Fibroblast of villous mesenchyme (primary cell): ENCODE data around the gene PRLHR. TPM values are rescaled to one million over a fixed set of nuclear protein-coding genes. Genes with fewer than 3 reads are reported as not detected.
A peak's percentile ranks its signal among the peaks of the same experiment; 100 is the strongest.

ENCODE experiments used
- DNase-seq: peaks from one replicate; pipeline ENCODE4 v3.0.0-alpha.2; 2010; ENCODE audit warnings: low read depth
- H3K4me3 ChIP-seq: 2 replicates; pipeline ENCODE4 v1.5.1; 2011; ENCODE audit warnings: low read depth, mild to moderate bottlenecking, low read length
- CTCF ChIP-seq: IDR thresholded peaks from 2 replicates; pipeline ENCODE4 v1.5.1; 2012; ENCODE audit warnings: low read depth, mild to moderate bottlenecking, low read length; ENCODE audit not compliant: insufficient read depth
- total RNA-seq: library from RNA; depleted of rRNA; stranded (reverse); fragments of >200 nt; gene quantifications from 2 replicates; pipeline ENCODE4 v1.2.3, GENCODE V29; 2012

Gene PRLHR
- total RNA-seq = not detected in 2 replicates

DNA sequence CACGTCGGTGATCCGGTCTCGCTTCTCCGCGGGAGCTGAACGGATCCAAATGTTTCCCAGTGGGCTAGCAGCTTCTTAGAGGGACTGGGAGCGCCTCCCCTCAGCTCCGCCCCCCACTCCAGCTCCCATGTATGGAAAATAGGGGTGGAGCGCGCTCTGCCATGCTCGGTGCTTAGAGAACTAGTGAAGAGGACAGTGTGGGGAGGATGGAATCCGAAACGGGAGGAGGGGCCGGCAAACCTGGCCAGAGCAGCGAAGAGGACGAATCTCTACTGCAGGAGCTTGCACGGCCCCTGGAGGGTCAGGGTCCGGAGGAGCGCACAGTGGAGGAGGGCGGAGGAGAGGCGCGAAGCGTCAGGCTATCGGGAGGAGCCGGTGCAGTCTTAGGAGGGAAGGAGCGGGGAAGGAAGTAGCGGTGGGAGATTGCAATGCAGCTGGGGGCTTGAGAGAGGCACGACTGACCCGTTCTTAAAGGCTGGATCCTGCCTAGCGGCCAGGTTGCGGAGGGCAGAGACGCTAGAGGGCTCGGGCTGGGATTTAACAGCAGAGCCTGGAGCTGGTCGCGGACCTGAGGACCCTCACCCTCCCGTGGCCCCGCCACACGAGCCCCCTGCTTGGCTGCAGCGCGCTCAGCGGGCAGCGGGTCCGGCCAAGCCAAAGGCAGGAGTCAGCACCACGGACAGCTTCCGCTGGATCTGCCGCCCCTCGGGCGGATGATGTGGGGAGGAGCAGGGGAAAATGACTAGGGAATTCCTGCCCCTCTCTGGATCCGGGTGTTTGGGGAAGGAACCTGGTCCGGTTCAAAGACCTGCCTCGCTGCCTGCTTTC, at the start of gene PRLHR:
Gene PRLHR (minus strand): TSS at position 51 of the 828 bp plus-strand sequence. CDS start 404 bp downstream, outside the sequence.
- peak; percentile 25 for DNase-seq
- TF ChIP-seq CTCF = no peak
- H3K4me3 ChIP-seq = no peak within 1 kb of the TSS

DNA sequence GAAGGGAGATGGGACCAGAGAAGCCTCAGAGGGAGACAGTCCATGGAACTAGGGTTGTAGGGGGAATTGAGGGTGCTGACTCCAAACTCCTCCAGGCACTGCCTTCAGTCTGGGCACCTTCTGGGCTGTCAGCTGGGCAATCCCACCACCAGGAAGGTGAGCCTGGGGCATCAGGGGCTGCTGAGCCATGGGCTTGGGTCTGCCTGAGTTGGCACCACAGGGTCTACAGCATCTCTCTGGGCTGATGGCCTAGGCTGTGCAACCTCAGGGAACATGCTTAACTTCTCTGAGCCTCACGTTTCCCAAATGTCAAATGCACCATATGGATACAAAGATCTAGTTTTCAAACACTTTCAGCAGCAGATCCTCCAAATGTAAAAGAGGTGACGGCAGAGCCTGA, 46.8 kb upstream of the PRLHR start:
- no peak overlapping the region for H3K4me3 ChIP-seq
- DNase-seq = no peak
- no peak for TF ChIP-seq CTCF

DNA sequence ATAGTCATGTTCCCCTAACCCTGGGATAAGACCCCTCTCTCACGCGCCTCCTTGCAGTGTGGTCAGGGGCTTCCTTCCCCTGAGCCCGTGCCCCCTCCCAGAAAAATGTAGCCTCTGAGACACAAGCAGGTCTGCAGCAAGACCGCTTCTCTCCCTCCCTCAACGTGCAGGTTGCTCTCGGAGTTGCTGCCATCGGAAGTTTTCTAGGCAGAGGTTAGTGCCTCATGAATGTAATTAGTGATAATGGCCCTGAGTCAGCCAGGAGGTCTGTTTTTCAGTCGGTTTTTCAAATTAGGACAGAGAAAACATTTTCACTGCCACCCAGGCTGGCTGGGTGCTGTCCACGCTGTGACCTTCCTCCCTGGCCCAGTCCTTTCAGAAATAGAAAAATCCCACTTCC, 43.2 kb upstream of the PRLHR start:
- no peak for TF ChIP-seq CTCF
- DNase-seq = no peak
- no peak overlapping the region for H3K4me3 ChIP-seq

- no peak for TF ChIP-seq CTCF
- DNase-seq = no peak
Observed at GRCh38 chr10:118635674-118636402, 40.4 kb upstream of the PRLHR start.

DNA sequence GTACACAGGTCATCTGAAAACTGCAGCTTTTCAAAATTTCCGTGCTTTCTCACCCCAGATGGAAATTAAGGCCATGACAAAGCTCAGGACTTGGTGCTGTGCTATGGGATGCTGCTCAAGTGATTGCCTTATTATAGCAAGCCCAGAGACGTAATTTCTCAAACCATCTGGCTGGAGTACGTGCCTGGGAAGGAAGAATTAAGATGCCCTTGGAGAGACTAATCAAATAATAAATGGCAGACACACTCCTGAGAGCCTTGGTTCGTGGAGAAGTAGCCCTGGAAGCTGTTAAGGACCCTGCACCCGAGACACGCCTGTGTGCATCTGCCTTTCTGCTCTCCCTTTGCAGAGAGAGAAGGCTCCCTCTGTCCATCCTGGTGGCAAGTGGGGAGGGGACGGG, 38.3 kb upstream of the PRLHR start:
- no peak overlapping the region for H3K4me3 ChIP-seq
- DNase-seq = no peak
- no peak for TF ChIP-seq CTCF

More at GRCh38 chr10:118635674-118636402, 40.4 kb upstream of the PRLHR start:
- no peak overlapping the region for H3K4me3 ChIP-seq

- H3K4me3 ChIP-seq = no peak overlapping the region
- peak; percentile 12 for DNase-seq
- TF ChIP-seq CTCF = no peak
Observed at GRCh38 chr10:118629211-118629610, 33.8 kb upstream of the PRLHR start.
